ENCODE measurements around the gene NOTCH1. TPM values are rescaled to one million over a fixed set of nuclear protein-coding genes. Genes with fewer than 3 reads are reported as not detected.

The NOTCH1 gene
- polyA plus RNA-seq, 1 donor: 38.6 TPM

GRCh38 chr9:136544964-136545691, 720 bp downstream of the NOTCH1 start:
- DNase-seq: no peak

GRCh38 chr9:136544548-136544963, 1.3 kb downstream of the NOTCH1 start:
- DNase-seq: no peak

GRCh38 chr9:136543830-136544547, 1.9 kb downstream of the NOTCH1 start:
- DNase-seq: no peak

GRCh38 chr9:136543280-136543679, 2.6 kb downstream of the NOTCH1 start:
- no peak for DNase-seq

- DNase-seq: no peak
Observed at GRCh38 chr9:136542241-136543040, 3.4 kb downstream of the NOTCH1 start.

- no peak for DNase-seq
Observed at GRCh38 chr9:136541709-136542108, 4.1 kb downstream of the NOTCH1 start.

GRCh38 chr9:136541179-136541578, 4.7 kb downstream of the NOTCH1 start:
- DNase-seq: no peak

GRCh38 chr9:136539427-136540421, 6.1 kb downstream of the NOTCH1 start:
- DNase-seq: no peak

- no peak for DNase-seq
Observed at GRCh38 chr9:136538599-136539426, 7.0 kb downstream of the NOTCH1 start.

GRCh38 chr9:136537896-136538598, 7.8 kb downstream of the NOTCH1 start:
- no peak for DNase-seq

- no peak for DNase-seq
Observed at GRCh38 chr9:136537411-136537810, 8.4 kb downstream of the NOTCH1 start.

GRCh38 chr9:136536721-136537241, 9.1 kb downstream of the NOTCH1 start:
- DNase-seq: no peak

GRCh38 chr9:136536051-136536720, 9.7 kb downstream of the NOTCH1 start:
- no peak for DNase-seq

GRCh38 chr9:136535070-136535469, 10.8 kb downstream of the NOTCH1 start:
- DNase-seq: no peak

- no peak for DNase-seq
Observed at GRCh38 chr9:136534366-136534765, 11.5 kb downstream of the NOTCH1 start.

- no peak for DNase-seq
Observed at GRCh38 chr9:136533775-136534157, 12.1 kb downstream of the NOTCH1 start.

GRCh38 chr9:136532799-136533774, 12.8 kb downstream of the NOTCH1 start:
- DNase-seq: no peak

Measured in hindlimb muscle (tissue), 1 donor.